PC-9 (cell line): ENCODE measurements around the gene LUZP2. TPM values are rescaled to one million over a fixed set of nuclear protein-coding genes. Genes with fewer than 3 reads are reported as not detected.

Experiments used
- BruUV-seq: library from RNA; stranded (reverse); fragments of 400-500 nt; replicated peaks from 2 replicates; lab custom pipeline; 2021; lab: Mats Ljungman, UMichigan
- CTCF ChIA-PET: fragments of 300-600 bp; sonication (Branson Sonifier 250); formaldehyde crosslinking; loops from one replicate; lab custom pipeline; 2022; ENCODE audit warnings: antibody characterized with exemption; lab: Charles Lee
- POLR2A ChIA-PET: fragments of 300-600 bp; sonication (Branson Sonifier 250); formaldehyde crosslinking; loops from one replicate; lab custom pipeline; 2022; ENCODE audit warnings: antibody characterized with exemption; ENCODE audit not compliant: unreplicated experiment; lab: Charles Lee
- DNase-seq, 2 experiments: peaks; one replicate each; pipeline versions ENCODE4 v3.0.0 to v3.0.0-alpha.2; 2015 to 2022; ENCODE audit warnings: mixed read lengths in 1 of 2
- H2AFZ ChIP-seq: fragments of 200-600 bp; sonication (generic); 2 replicates; pipeline ENCODE4 v1.8.1; 2017; ENCODE audit warnings: antibody characterized with exemption
- H3F3A ChIP-seq: fragments of 200-600 bp; sonication (generic); 2 replicates; pipeline ENCODE4 v1.8.1; 2017; ENCODE audit warnings: antibody characterized with exemption, mild to moderate bottlenecking, low read depth; ENCODE audit not compliant: insufficient read depth
- H3K27ac ChIP-seq: fragments of 200-600 bp; sonication (generic); 2 replicates; pipeline ENCODE4 v1.6.1; 2016; ENCODE audit warnings: mixed run types
- H3K27me3 ChIP-seq: fragments of 200-600 bp; sonication (generic); 2 replicates; pipeline ENCODE4 v1.6.1; 2016; ENCODE audit warnings: low read depth, mixed run types; ENCODE audit not compliant: insufficient read depth
- H3K36me3 ChIP-seq: fragments of 200-600 bp; sonication (generic); 2 replicates; pipeline ENCODE4 v1.6.1; 2016; ENCODE audit warnings: low read depth, mixed run types
- H3K4me1 ChIP-seq: fragments of 200-600 bp; sonication (generic); replicated peaks from 2 replicates; pipeline ENCODE4 v1.6.1; 2016; ENCODE audit warnings: mixed run types; ENCODE audit not compliant: insufficient read depth
- H3K4me2 ChIP-seq: fragments of 200-600 bp; sonication (generic); 2 replicates; pipeline ENCODE4 v1.6.1; 2017; ENCODE audit warnings: mixed run types
- H3K4me3 ChIP-seq: fragments of 200-600 bp; sonication (generic); 2 replicates; pipeline ENCODE4 v1.6.1; 2016; ENCODE audit warnings: mixed run types
- H3K79me2 ChIP-seq: fragments of 200-600 bp; sonication (generic); 2 replicates; pipeline ENCODE4 v1.6.1; 2017; ENCODE audit warnings: low read depth, mixed run types
- H3K9me2 ChIP-seq: fragments of 200-600 bp; sonication (generic); 2 replicates; pipeline ENCODE4 v1.8.1; 2017; ENCODE audit warnings: mild to moderate bottlenecking; ENCODE audit not compliant: insufficient read depth
- H3K9me3 ChIP-seq: fragments of 200-600 bp; sonication (generic); 2 replicates; pipeline ENCODE4 v1.8.1; 2016; ENCODE audit warnings: low read depth; ENCODE audit not compliant: insufficient read depth
- H4K20me1 ChIP-seq: fragments of 200-600 bp; sonication (generic); 2 replicates; pipeline ENCODE4 v1.8.1; 2017; ENCODE audit not compliant: insufficient read depth
- CTCF ChIP-seq: fragments of 200-600 bp; sonication (generic); conservative IDR thresholded peaks from 2 replicates; pipeline ENCODE4 v1.6.1; 2017; ENCODE audit warnings: mixed run types, antibody characterized with exemption, mild to moderate bottlenecking, moderate library complexity
- EZH2 ChIP-seq: fragments of 200-600 bp; sonication (generic); IDR thresholded peaks from 2 replicates; pipeline ENCODE4 v1.8.0; 2017; ENCODE audit warnings: antibody characterized with exemption, low read depth
- intact Hi-C: fragments of 100-400 bp; cut with micrococcal nuclease; formaldehyde crosslinking; loops from one replicate; pipeline ENCODE4 v1.10.0; 2022; ENCODE audit not compliant: unreplicated experiment
- total RNA-seq: library from RNA; stranded (reverse); gene quantifications from 2 replicates; pipeline ENCODE4 v1.2.3, GENCODE V29; 2021

LUZP2 gene
- total RNA-seq, 1 experiment from 2014 or later, result 0.15 TPM

- H3K4me1 ChIP-seq, result no peaks in the 10 kb centered on the region
- no peaks in the 10 kb centered on the region for H3K36me3 ChIP-seq
- H3K27ac ChIP-seq, result no peak overlapping the region
- intact Hi-C loops, result no loop called here
- POLR2A ChIA-PET, result no interaction called here
- no peaks in the 10 kb centered on the region for H3K79me2 ChIP-seq
- H2AFZ ChIP-seq, result no peak overlapping the region
- no peaks in the 10 kb centered on the region for H3F3A ChIP-seq
- BruUV-seq, result no TSS peak
- no peaks in the 10 kb centered on the region for H4K20me1 ChIP-seq
- CTCF ChIA-PET, result no interaction called here
- H3K9me2 ChIP-seq, result no peaks in the 10 kb centered on the region; the same call in 1 of the 2 replicates
- H3K27me3 ChIP-seq, result no peaks in the 10 kb centered on the region
- H3K4me3 ChIP-seq, result no peak overlapping the region
- no peak overlapping the region for H3K4me2 ChIP-seq
- TF ChIP-seq EZH2 (no peak), CTCF (no peak)
- DNase-seq, result no peak
- no peaks in the 10 kb centered on the region for H3K9me3 ChIP-seq
Measured at GRCh38 chr11:24793479-24793878, 296.6 kb downstream of the LUZP2 start.

GRCh38 chr11:24794064-24794463, 297.2 kb downstream of the LUZP2 start:
- Histone ChIP-seq H3K9me2 (no peaks in the 10 kb centered on the region; the same call in 1 of the 2 replicates), H3K4me1 (no peaks in the 10 kb centered on the region), H3K4me2 (no peak overlapping the region), H3K9me3 (no peaks in the 10 kb centered on the region), H2AFZ (no peak overlapping the region), H3K79me2 (no peaks in the 10 kb centered on the region), H4K20me1 (no peaks in the 10 kb centered on the region), H3K27ac (no peak overlapping the region), H3K27me3 (no peaks in the 10 kb centered on the region), H3K36me3 (no peaks in the 10 kb centered on the region), H3K4me3 (no peak overlapping the region), H3F3A (no peaks in the 10 kb centered on the region)
- no peak for DNase-seq
- ChIA-PET POLR2A (interaction anchor here (0.7 kb wide), 1 partner anchor 17 kb away, joined by 6 read pairs; no protein-coding TSS in a partner anchor), CTCF (no interaction called here)
- intact Hi-C loops, result no loop called here
- no TSS peak for BruUV-seq
- TF ChIP-seq EZH2 (no peak), CTCF (no peak)

DNA sequence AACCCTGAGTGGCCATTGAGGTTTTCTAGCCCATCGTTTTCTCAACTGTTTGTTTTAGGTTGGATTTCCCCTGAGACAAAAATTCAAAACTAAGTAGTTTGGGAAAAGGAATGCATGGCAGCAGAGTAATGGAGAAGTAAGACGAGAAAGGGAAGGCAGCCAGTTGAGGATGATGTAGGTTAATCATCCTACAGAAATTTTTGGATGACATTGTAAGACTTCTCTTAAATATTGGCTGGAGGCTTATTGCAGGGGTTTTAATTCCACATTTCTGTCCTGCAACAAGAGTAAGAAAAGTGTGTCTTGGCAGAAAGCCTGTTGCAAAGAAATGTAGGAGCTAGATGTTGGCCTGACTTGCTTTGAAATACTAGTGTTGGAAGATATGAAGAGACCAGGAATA, 308.8 kb downstream of the LUZP2 start:
- POLR2A ChIA-PET, result no interaction called here
- Histone ChIP-seq H3K36me3 (no peaks in the 10 kb centered on the region), H3K27ac (no peak overlapping the region), H3K9me2 (no peaks in the 10 kb centered on the region; the same call in 1 of the 2 replicates), H3K4me3 (no peak overlapping the region), H3K4me1 (no peaks in the 10 kb centered on the region), H3K4me2 (no peak overlapping the region), H3K79me2 (no peaks in the 10 kb centered on the region), H3F3A (no peaks in the 10 kb centered on the region), H3K27me3 (no peaks in the 10 kb centered on the region), H2AFZ (no peak overlapping the region), H3K9me3 (no peaks in the 10 kb centered on the region), H4K20me1 (no peaks in the 10 kb centered on the region)
- intact Hi-C loops, result no loop called here
- BruUV-seq, result no TSS peak
- no peak for DNase-seq
- CTCF ChIA-PET, result no interaction called here
- no peak for TF ChIP-seq EZH2
- no peak for TF ChIP-seq CTCF
